Activated T-helper 1 cell treated with anti-CD3 and anti-CD28 coated beads, Interleukin-12 subunit alpha, Interleukin-12 subunit beta, Interleukin-2, Interleukin-4 antibody, amounts not matched to agents 30 ng/mL and 10 ng/mL and 1 ng/mL, durations not matched to agents 14 hours and 24 hours and 36 hours (primary cell): ENCODE data around the gene IGSF3. TPM values are rescaled to one million over a fixed set of nuclear protein-coding genes. Genes with fewer than 3 reads are reported as not detected.

Experiments used
- DNase-seq: peaks from one replicate; pipeline ENCODE4 v3.0.0; 2021; ENCODE audit warnings: low spot score
- H3K27ac Mint-ChIP-seq: one replicate; pipeline ENCODE4 v1.8.0; 2021; ENCODE audit warnings: mild to moderate bottlenecking, mixed read lengths
- H3K27me3 Mint-ChIP-seq: one replicate; pipeline ENCODE4 v1.8.0; 2022; ENCODE audit warnings: mild to moderate bottlenecking, moderate library complexity, mixed read lengths; ENCODE audit not compliant: insufficient read depth
- H3K36me3 Mint-ChIP-seq: one replicate; pipeline ENCODE4 v1.8.0; 2021; ENCODE audit warnings: low read depth, mixed read lengths
- H3K4me1 Mint-ChIP-seq: one replicate; pipeline ENCODE4 v1.8.0; 2021; ENCODE audit warnings: low read depth, mixed read lengths
- H3K4me3 Mint-ChIP-seq: one replicate; pipeline ENCODE4 v1.8.0; 2021; ENCODE audit warnings: mild to moderate bottlenecking, moderate library complexity, mixed read lengths
- H3K9me3 Mint-ChIP-seq: one replicate; pipeline ENCODE4 v1.8.0; 2021; ENCODE audit warnings: mixed read lengths
- intact Hi-C: fragments of 100-400 bp; cut with micrococcal nuclease; formaldehyde crosslinking; loops from one replicate; pipeline ENCODE4 v1.15.1; 2024
- total RNA-seq: library from RNA; stranded (reverse); gene quantifications from 2 replicates; pipeline ENCODE4 v1.2.3, GENCODE V29; 2022

Gene IGSF3
- total RNA-seq, 1 donor from 2014 or later, result 1.7 TPM

GRCh38 chr1:116553386-116554115 is 114.0 kb downstream of the IGSF3 start:
- peaks cover 85% of the 10 kb centered on the region for H3K4me1 Mint-ChIP-seq
- peak overlapping the region; percentile 7 for H3K27ac Mint-ChIP-seq
- H3K4me3 Mint-ChIP-seq, result no peak overlapping the region
- peaks cover 48% of the 10 kb centered on the region for H3K36me3 Mint-ChIP-seq
- H3K9me3 Mint-ChIP-seq, result no peaks in the 10 kb centered on the region
- intact Hi-C loops, result no loop called here
- DNase-seq, result no peak
- no peaks in the 10 kb centered on the region for H3K27me3 Mint-ChIP-seq

GRCh38 chr1:116546354-116546977 is 121.1 kb downstream of the IGSF3 start:
- peak overlapping the region; percentile 99 for H3K27ac Mint-ChIP-seq
- intact Hi-C loops, result loop anchor here (1.0 kb wide), 1 partner anchor 8 kb away; no protein-coding TSS in a partner anchor
- peak overlapping the region; percentile 83 for H3K4me3 Mint-ChIP-seq
- H3K36me3 Mint-ChIP-seq, result peaks cover 65% of the 10 kb centered on the region
- no peaks in the 10 kb centered on the region for H3K27me3 Mint-ChIP-seq
- H3K9me3 Mint-ChIP-seq, result no peaks in the 10 kb centered on the region
- DNase-seq, result no peak
- H3K4me1 Mint-ChIP-seq, result peaks cover 85% of the 10 kb centered on the region

GRCh38 chr1:116545359-116545705 is 122.2 kb downstream of the IGSF3 start:
- intact Hi-C loops, result no loop called here
- no peaks in the 10 kb centered on the region for H3K9me3 Mint-ChIP-seq
- H3K27me3 Mint-ChIP-seq, result no peaks in the 10 kb centered on the region
- H3K27ac Mint-ChIP-seq, result peak overlapping the region; percentile 99
- peaks cover 81% of the 10 kb centered on the region for H3K4me1 Mint-ChIP-seq
- DNase-seq, result no peak
- H3K4me3 Mint-ChIP-seq, result peak overlapping the region; percentile 83
- peaks cover 60% of the 10 kb centered on the region for H3K36me3 Mint-ChIP-seq

- intact Hi-C loops, result loop anchor here (1.0 kb wide), 1 partner anchor 12 kb away; no protein-coding TSS in a partner anchor
- Mint-ChIP-seq H3K27ac (peak overlapping the region; percentile 99), H3K4me1 (peaks cover 83% of the 10 kb centered on the region), H3K9me3 (no peaks in the 10 kb centered on the region), H3K36me3 (peaks cover 62% of the 10 kb centered on the region), H3K4me3 (peak overlapping the region; percentile 83), H3K27me3 (no peaks in the 10 kb centered on the region)
- no peak for DNase-seq
Observed at GRCh38 chr1:116544588-116545358, 122.8 kb downstream of the IGSF3 start.

GRCh38 chr1:116540088-116540487 is 127.4 kb downstream of the IGSF3 start:
- H3K4me3 Mint-ChIP-seq, result peak overlapping the region; percentile 19
- no peaks in the 10 kb centered on the region for H3K27me3 Mint-ChIP-seq
- H3K9me3 Mint-ChIP-seq, result no peaks in the 10 kb centered on the region
- intact Hi-C loops, result loop anchor here (1.0 kb wide), 1 partner anchor 30 kb away; no protein-coding TSS in a partner anchor
- H3K27ac Mint-ChIP-seq, result peak overlapping the region; percentile 79
- no peak for DNase-seq
- H3K36me3 Mint-ChIP-seq, result peaks cover 67% of the 10 kb centered on the region
- peaks cover 74% of the 10 kb centered on the region for H3K4me1 Mint-ChIP-seq

GRCh38 chr1:116538544-116538943 is 129.0 kb downstream of the IGSF3 start:
- DNase-seq, result peak; percentile 51
- peak overlapping the region; percentile 28 for H3K4me3 Mint-ChIP-seq
- intact Hi-C loops, result loop anchor here (1.0 kb wide), 4 partner anchors 8 to 34 kb away; no protein-coding TSS in a partner anchor
- peak overlapping the region; percentile 79 for H3K27ac Mint-ChIP-seq
- peaks cover 68% of the 10 kb centered on the region for H3K4me1 Mint-ChIP-seq
- no peaks in the 10 kb centered on the region for H3K27me3 Mint-ChIP-seq
- H3K9me3 Mint-ChIP-seq, result no peaks in the 10 kb centered on the region
- H3K36me3 Mint-ChIP-seq, result peaks cover 65% of the 10 kb centered on the region

GRCh38 chr1:116537898-116538297 is 129.6 kb downstream of the IGSF3 start:
- no peak overlapping the region for H3K4me3 Mint-ChIP-seq
- H3K9me3 Mint-ChIP-seq, result no peaks in the 10 kb centered on the region
- no peaks in the 10 kb centered on the region for H3K27me3 Mint-ChIP-seq
- peak overlapping the region; percentile 79 for H3K27ac Mint-ChIP-seq
- H3K36me3 Mint-ChIP-seq, result peaks cover 66% of the 10 kb centered on the region
- no peak for DNase-seq
- H3K4me1 Mint-ChIP-seq, result peaks cover 69% of the 10 kb centered on the region
- intact Hi-C loops, result loop anchor here (1.0 kb wide), 4 partner anchors 8 to 34 kb away; no protein-coding TSS in a partner anchor

GRCh38 chr1:116537040-116537831 is 130.3 kb downstream of the IGSF3 start:
- DNase-seq, result no peak
- H3K36me3 Mint-ChIP-seq, result peaks cover 61% of the 10 kb centered on the region
- H3K9me3 Mint-ChIP-seq, result no peaks in the 10 kb centered on the region
- H3K27me3 Mint-ChIP-seq, result no peaks in the 10 kb centered on the region
- intact Hi-C loops, result no loop called here
- H3K4me1 Mint-ChIP-seq, result peaks cover 65% of the 10 kb centered on the region
- H3K4me3 Mint-ChIP-seq, result no peak overlapping the region
- H3K27ac Mint-ChIP-seq, result no peak overlapping the region

GRCh38 chr1:116534014-116534739 is 133.4 kb downstream of the IGSF3 start:
- no peaks in the 10 kb centered on the region for H3K9me3 Mint-ChIP-seq
- no peak for DNase-seq
- no peak overlapping the region for H3K27ac Mint-ChIP-seq
- H3K27me3 Mint-ChIP-seq, result no peaks in the 10 kb centered on the region
- H3K36me3 Mint-ChIP-seq, result peaks cover 58% of the 10 kb centered on the region
- peaks cover 38% of the 10 kb centered on the region for H3K4me1 Mint-ChIP-seq
- no peak overlapping the region for H3K4me3 Mint-ChIP-seq
- intact Hi-C loops, result no loop called here

GRCh38 chr1:116533429-116533820 is 134.1 kb downstream of the IGSF3 start:
- H3K27me3 Mint-ChIP-seq, result no peaks in the 10 kb centered on the region
- intact Hi-C loops, result no loop called here
- no peak overlapping the region for H3K4me3 Mint-ChIP-seq
- peaks cover 30% of the 10 kb centered on the region for H3K4me1 Mint-ChIP-seq
- H3K27ac Mint-ChIP-seq, result no peak overlapping the region
- DNase-seq, result no peak
- H3K36me3 Mint-ChIP-seq, result peaks cover 58% of the 10 kb centered on the region
- peaks cover 4% of the 10 kb centered on the region for H3K9me3 Mint-ChIP-seq

- intact Hi-C loops, result no loop called here
- peaks cover 59% of the 10 kb centered on the region for H3K36me3 Mint-ChIP-seq
- DNase-seq, result no peak
- H3K4me1 Mint-ChIP-seq, result peaks cover 25% of the 10 kb centered on the region
- no peak overlapping the region for H3K27ac Mint-ChIP-seq
- H3K27me3 Mint-ChIP-seq, result no peaks in the 10 kb centered on the region
- no peak overlapping the region for H3K4me3 Mint-ChIP-seq
- H3K9me3 Mint-ChIP-seq, result peaks cover 9% of the 10 kb centered on the region
Observed at GRCh38 chr1:116532671-116533428, 134.7 kb downstream of the IGSF3 start.
